Omental fat pad (tissue), 4 donors: ENCODE data around the gene ATOH7. TPM values are rescaled to one million over a fixed set of nuclear protein-coding genes. Genes with fewer than 3 reads are reported as not detected.
"Not testable (repeated sequence)": the region's sequence is repeated elsewhere in the genome, so short reads cannot be mapped to it uniquely, and the experiment has no call there.

Experiments used
- ATAC-seq: fragments of 150-250 bp; one replicate; pipeline ENCODE4 v1.9.1; 2016; ENCODE audit warnings: mild to moderate bottlenecking, moderate library complexity; ENCODE audit not compliant: low FRiP score
- DNase-seq: peaks from one replicate; pipeline ENCODE4 v3.0.0-alpha.2; 2019; ENCODE audit warnings: low spot score
- CTCF ChIP-seq, 3 donors: fragments of 450-650 bp; IDR thresholded peaks; one replicate each; pipeline ENCODE4 v1.5.1; 2016 to 2017; ENCODE audit warnings: antibody characterized with exemption in 3 of 3, mild to moderate bottlenecking in 3 of 3, moderate library complexity in 2 of 3
- total RNA-seq, 4 donors: library from RNA; depleted of rRNA; stranded (reverse); fragments of >200 nt; gene quantifications; one replicate each; pipeline ENCODE4 v1.1.0, GENCODE V29; 2016

Gene ATOH7
- total RNA-seq, 4 donors from 2014 or later, result not detected

GRCh38 chr10:68249297-68249696 lies 17.4 kb upstream of the ATOH7 start:
- ATAC-seq, result no peak
- no peak for DNase-seq
- no peak for TF ChIP-seq CTCF (IDR thresholded peaks at IDR 0.05)

GRCh38 chr10:68247931-68248330 lies 16.0 kb upstream of the ATOH7 start:
- TF ChIP-seq CTCF (IDR thresholded peaks at IDR 0.05), result no peak

GRCh38 chr10:68246397-68246796 lies 14.5 kb upstream of the ATOH7 start:
- not testable (repeated sequence) for DNase-seq, ATAC-seq

More at GRCh38 chr10:68247931-68248330, 16.0 kb upstream of the ATOH7 start:
- ATAC-seq (no peak), DNase-seq (no peak)

- DNase-seq (no peak), ATAC-seq (no peak)
- TF ChIP-seq CTCF (IDR thresholded peaks at IDR 0.05), result no peak
These were observed 10.1 kb upstream of the ATOH7 start for GRCh38 chr10:68242051-68242450.

GRCh38 chr10:68239596-68240150 lies 7.8 kb upstream of the ATOH7 start:
- DNase-seq (no peak), ATAC-seq (no peak)

GRCh38 chr10:68239069-68239468 lies 7.2 kb upstream of the ATOH7 start:
- TF ChIP-seq CTCF (IDR thresholded peaks at IDR 0.05), result no peak
- DNase-seq (no peak), ATAC-seq (no peak)

More at GRCh38 chr10:68239596-68240150, 7.8 kb upstream of the ATOH7 start:
- no peak for TF ChIP-seq CTCF (IDR thresholded peaks at IDR 0.05)

- no peak for TF ChIP-seq CTCF (IDR thresholded peaks at IDR 0.05)
- no peak for DNase-seq
- no peak for ATAC-seq
These were observed 6.5 kb upstream of the ATOH7 start for GRCh38 chr10:68238371-68238770.
